Right atrium auricular region (tissue), 2 donors: ENCODE results near the gene CLRN3. TPM values are rescaled to one million over a fixed set of nuclear protein-coding genes. Genes with fewer than 3 reads are reported as not detected.
A peak's percentile ranks its signal among the peaks of the same experiment; 100 is the strongest.

ENCODE experiments used
- DNase-seq: peaks from one replicate; pipeline ENCODE4 v3.0.0-alpha.2; 2019; ENCODE audit warnings: low spot score
- H3K27ac ChIP-seq, 2 donors: fragments of 200-600 bp; sonication (generic); 1 replicate in 1 of 2; 2 replicates in 1 of 2; pipeline ENCODE4 v1.5.1; 2016 to 2019
- H3K27me3 ChIP-seq, 2 donors: fragments of 200-600 bp; sonication (generic); one replicate each; pipeline versions ENCODE4 v1.5.1 to v1.6.0; 2017 to 2019
- H3K36me3 ChIP-seq: fragments of 200-600 bp; sonication (generic); one replicate; pipeline ENCODE4 v1.5.1; 2016
- H3K4me1 ChIP-seq, 2 donors: fragments of 200-600 bp; sonication (generic); one replicate each; pipeline versions ENCODE4 v1.5.1 to v1.6.0; 2017 to 2019
- H3K4me3 ChIP-seq, 2 donors: fragments of 200-600 bp; sonication (generic); 1 replicate in 1 of 2; 2 replicates in 1 of 2; pipeline ENCODE4 v1.5.1; 2017 to 2019; ENCODE audit warnings: mild to moderate bottlenecking in 1 of 2, moderate library complexity in 1 of 2
- H3K9me3 ChIP-seq, 2 donors: fragments of 200-600 bp; sonication (generic); one replicate each; pipeline ENCODE4 v1.5.1; 2019
- CTCF ChIP-seq, 2 donors: fragments of 200-600 bp; sonication (generic); IDR thresholded peaks; one replicate each; pipeline ENCODE4 v1.5.1; 2019; ENCODE audit warnings: antibody characterized with exemption in 2 of 2
- total RNA-seq, 2 donors: library from RNA; depleted of rRNA; stranded (reverse); fragments of >200 nt; gene quantifications; one replicate each; pipeline ENCODE4 v1.1.0, GENCODE V29; 2016

CLRN3 gene
- not detected for total RNA-seq

- Histone ChIP-seq H3K27ac (no peak within 1 kb of the TSS), H3K9me3 (no peaks in the 10 kb centered on the region), H3K27me3 (no peaks in the 10 kb centered on the region), H3K36me3 (no peaks in the 10 kb centered on the region), H3K4me1 (no peaks in the 10 kb centered on the region), H3K4me3 (no peak within 1 kb of the TSS)
- DNase-seq: no peak
- no peak for TF ChIP-seq CTCF (IDR thresholded peaks at IDR 0.05)
Measured at GRCh38 chr10:127892743-127893142, at the start of gene CLRN3. Gene CLRN3 (minus strand): TSS chr10:127892941. CDS start chr10:127892784, 157 bp downstream.

GRCh38 chr10:127940866-127941640 is 48.3 kb upstream of the CLRN3 start:
- Histone ChIP-seq H3K36me3 (no peaks in the 10 kb centered on the region), H3K4me3 (no peak overlapping the region), H3K4me1 (peaks cover 0 to 21% of the 10 kb centered on the region in 2 donors), H3K27ac (no peak overlapping the region), H3K9me3 (no peaks in the 10 kb centered on the region), H3K27me3 (no peaks in the 10 kb centered on the region)
- no peak for TF ChIP-seq CTCF (IDR thresholded peaks at IDR 0.05)
- peak; percentile 32 for DNase-seq

GRCh38 chr10:127939786-127940330 is 47.1 kb upstream of the CLRN3 start:
- Histone ChIP-seq H3K9me3 (no peaks in the 10 kb centered on the region), H3K4me1 (peaks cover 0 to 13% of the 10 kb centered on the region in 2 donors), H3K36me3 (peaks cover 2% of the 10 kb centered on the region), H3K4me3 (no peak overlapping the region), H3K27me3 (no peaks in the 10 kb centered on the region), H3K27ac (no peak overlapping the region)
- DNase-seq: peak; percentile 50
- no peak for TF ChIP-seq CTCF (IDR thresholded peaks at IDR 0.05)

GRCh38 chr10:127937915-127938463 is 45.2 kb upstream of the CLRN3 start:
- Histone ChIP-seq H3K4me1 (peaks cover 0 to 13% of the 10 kb centered on the region in 2 donors), H3K36me3 (peaks cover 7% of the 10 kb centered on the region), H3K4me3 (no peak overlapping the region), H3K27ac (no peak overlapping the region), H3K9me3 (no peaks in the 10 kb centered on the region), H3K27me3 (no peaks in the 10 kb centered on the region)
- peak; percentile 53 for DNase-seq
- TF ChIP-seq CTCF (IDR thresholded peaks at IDR 0.05): no peak

- H3K9me3 ChIP-seq: no peaks in the 10 kb centered on the region
- H3K4me3 ChIP-seq: no peak overlapping the region
- peaks cover 11% of the 10 kb centered on the region for H3K36me3 ChIP-seq
- no peak for TF ChIP-seq CTCF (IDR thresholded peaks at IDR 0.05)
- DNase-seq: no peak
- H3K4me1 ChIP-seq: peaks cover 0 to 13% of the 10 kb centered on the region in 2 donors
- H3K27ac ChIP-seq: no peak overlapping the region
- H3K27me3 ChIP-seq: no peaks in the 10 kb centered on the region
Measured at GRCh38 chr10:127937069-127937468, 44.3 kb upstream of the CLRN3 start.
